ENCODE measurements around the gene PDF. TPM values are rescaled to one million over a fixed set of nuclear protein-coding genes. Genes with fewer than 3 reads are reported as not detected.

Gene PDF
- total RNA-seq, 4 donors from 2014 or later, result 17.7 to 23.3 (median 18.9) TPM

- Histone ChIP-seq H3K4me1 (no peaks in the 10 kb centered on the region), H3K27me3 (no peaks in the 10 kb centered on the region), H3K27ac (no peak overlapping the region), H3K36me3 (peaks cover 0 to 99% (median 2%) of the 10 kb centered on the region in 3 donors), H3K4me3 (no peak overlapping the region), H3K9me3 (no peaks in the 10 kb centered on the region)
- TF ChIP-seq CTCF (IDR thresholded peaks at IDR 0.05) (no peak), POLR2A (IDR thresholded peaks at IDR 0.05) (no peak)
- DNase-seq, result peak in 1 of 3 donors; percentile 10
These were observed 11.5 kb downstream of the PDF start for GRCh38 chr16:69318911-69319289.

GRCh38 chr16:69318177-69318910, 12.0 kb downstream of the PDF start:
- Histone ChIP-seq H3K36me3 (peaks cover 0 to 95% (median 2%) of the 10 kb centered on the region in 3 donors), H3K27ac (no peak overlapping the region)
- no peak for TF ChIP-seq CTCF (IDR thresholded peaks at IDR 0.05)
- no peak for TF ChIP-seq POLR2A (IDR thresholded peaks at IDR 0.05)

GRCh38 chr16:69316595-69317034, 13.8 kb downstream of the PDF start:
- Histone ChIP-seq H3K4me3 (no peak overlapping the region), H3K27ac (no peak overlapping the region), H3K4me1 (peaks cover 0 to 14% (median 5%) of the 10 kb centered on the region in 4 donors), H3K36me3 (peaks cover 0 to 78% (median 2%) of the 10 kb centered on the region in 3 donors), H3K9me3 (no peaks in the 10 kb centered on the region), H3K27me3 (no peaks in the 10 kb centered on the region)
- peak in 2 of 3 donors; percentile 8 to 36 for DNase-seq
- no peak for TF ChIP-seq CTCF (IDR thresholded peaks at IDR 0.05)
- TF ChIP-seq POLR2A (IDR thresholded peaks at IDR 0.05), result no peak

More at GRCh38 chr16:69318177-69318910, 12.0 kb downstream of the PDF start:
- Histone ChIP-seq H3K9me3 (no peaks in the 10 kb centered on the region), H3K27me3 (no peaks in the 10 kb centered on the region), H3K4me1 (no peaks in the 10 kb centered on the region), H3K4me3 (no peak overlapping the region)
- DNase-seq, result peak in 1 of 3 donors; percentile 12

GRCh38 chr16:69315486-69316311, 14.7 kb downstream of the PDF start:
- Histone ChIP-seq H3K27ac (no peak overlapping the region), H3K4me1 (peaks cover 0 to 14% (median 5%) of the 10 kb centered on the region in 4 donors), H3K4me3 (no peak overlapping the region), H3K36me3 (peaks cover 0 to 69% (median 2%) of the 10 kb centered on the region in 3 donors), H3K27me3 (no peaks in the 10 kb centered on the region), H3K9me3 (no peaks in the 10 kb centered on the region)
- TF ChIP-seq CTCF (IDR thresholded peaks at IDR 0.05) (no peak), POLR2A (IDR thresholded peaks at IDR 0.05) (no peak)
- peak in 2 of 3 donors; percentile 11 to 37 for DNase-seq

GRCh38 chr16:69314534-69314933, 15.9 kb downstream of the PDF start:
- no peak for TF ChIP-seq POLR2A (IDR thresholded peaks at IDR 0.05)
- TF ChIP-seq CTCF (IDR thresholded peaks at IDR 0.05), result no peak
- peaks cover 0 to 57% (median 0%) of the 10 kb centered on the region in 3 donors for H3K36me3 ChIP-seq
- no peaks in the 10 kb centered on the region for H3K9me3 ChIP-seq
- H3K27ac ChIP-seq, result no peak overlapping the region
- no peak overlapping the region for H3K4me3 ChIP-seq
- peak in 1 of 3 donors; percentile 13 for DNase-seq
- H3K27me3 ChIP-seq, result no peaks in the 10 kb centered on the region
- peaks cover 0 to 14% (median 7%) of the 10 kb centered on the region in 4 donors for H3K4me1 ChIP-seq

Measured in Peyer's patch (tissue), 4 donors.